B cell (primary cell): ENCODE measurements around the gene MINDY2. TPM values are rescaled to one million over a fixed set of nuclear protein-coding genes. Genes with fewer than 3 reads are reported as not detected.
"Not testable (repeated sequence)": the region's sequence is repeated elsewhere in the genome, so short reads cannot be mapped to it uniquely, and the experiment has no call there.

Experiments
- ATAC-seq: fragments of 200-7000 bp; cut with Tn5 transposase; one replicate; pipeline ENCODE4 v1.10.0; 2021; ENCODE audit warnings: low read depth, mild to moderate bottlenecking, moderate number of reproducible peaks, moderate library complexity
- CTCF ChIA-PET: fragments of 350-600 bp; sonication (Branson Sonifier 250); formaldehyde crosslinking; loops from one replicate; lab custom pipeline; 2021; ENCODE audit warnings: antibody characterized with exemption, inconsistent platforms; lab: Charles Lee
- POLR2A ChIA-PET: fragments of 350-600 bp; sonication (Branson Sonifier 250); formaldehyde crosslinking; loops from one replicate; lab custom pipeline; 2021; ENCODE audit warnings: antibody characterized with exemption; lab: Charles Lee
- DNase-seq: peaks from one replicate; pipeline ENCODE4 v3.0.0; 2013
- H2AFZ ChIP-seq: 2 replicates; pipeline ENCODE4 v1.6.1; 2012; ENCODE audit warnings: mild to moderate bottlenecking, low read depth, low read length; ENCODE audit not compliant: insufficient read depth, poor library complexity, severe bottlenecking
- H3K27ac ChIP-seq, 2 donors: 1 replicate in 1 of 2; 2 replicates in 1 of 2; pipeline ENCODE4 v1.5.1; 2012 to 2013; ENCODE audit warnings: low read length in 2 of 2, mild to moderate bottlenecking in 2 of 2, moderate library complexity in 1 of 2
- H3K27me3 ChIP-seq, 4 experiments: fragments of 200-600 bp in 1 of 4; sonication (generic) in 1 of 4; replicated peaks in 1 of 4; 1 replicate in 2 of 4; 2 replicates in 2 of 4; pipeline versions ENCODE4 v1.6.1 to v1.7.0; 2013 to 2016; ENCODE audit warnings: low read length in 3 of 4, mild to moderate bottlenecking in 2 of 4, mixed read lengths in 1 of 4, moderate library complexity in 1 of 4; ENCODE audit not compliant: insufficient read depth in 4 of 4, control insufficient read depth in 3 of 4; ENCODE audit errors: control extremely low read depth in 1 of 4
- H3K36me3 ChIP-seq, 2 experiments: replicated peaks in 1 of 2; 1 replicate in 1 of 2; 2 replicates in 1 of 2; pipeline versions ENCODE4 v1.6.1 to v1.7.1; 2013; ENCODE audit warnings: low read length in 1 of 2; ENCODE audit not compliant: insufficient read depth in 2 of 2, control insufficient read depth in 1 of 2; ENCODE audit errors: control extremely low read depth in 1 of 2, extremely low read depth in 1 of 2
- H3K4me1 ChIP-seq, 2 donors: fragments of 200-600 bp in 1 of 2; sonication (generic) in 1 of 2; 1 replicate in 1 of 2; 2 replicates in 1 of 2; pipeline versions ENCODE4 v1.5.1 to v1.6.1; 2013 to 2017; ENCODE audit warnings: low read length in 2 of 2; ENCODE audit not compliant: control insufficient read depth in 2 of 2, insufficient read depth in 2 of 2
- H3K4me2 ChIP-seq: replicated peaks from 2 replicates; pipeline ENCODE3; 2012; ENCODE audit warnings: mild to moderate bottlenecking, low read depth, low read length; ENCODE audit not compliant: poor library complexity, severe bottlenecking
- H3K4me3 ChIP-seq, 5 experiments: fragments of 200-600 bp in 1 of 5; sonication (generic) in 1 of 5; 1 replicate in 3 of 5; 2 replicates in 2 of 5; pipeline versions ENCODE4 v1.5.1 to v1.7.0; 2011 to 2016; ENCODE audit warnings: low read length in 4 of 5, mild to moderate bottlenecking in 4 of 5, low read depth in 2 of 5, control low read depth in 1 of 5, moderate library complexity in 1 of 5; ENCODE audit not compliant: insufficient read depth in 1 of 5; ENCODE audit errors: control extremely low read depth in 1 of 5, extremely low read depth in 1 of 5
- H3K79me2 ChIP-seq: fragments of 200-600 bp; sonication (generic); one replicate; pipeline ENCODE4 v1.6.0; 2016; ENCODE audit warnings: low read length; ENCODE audit not compliant: control insufficient read depth, insufficient read depth
- H3K9ac ChIP-seq: fragments of 200-600 bp; sonication (generic); 2 replicates; pipeline ENCODE4 v1.6.1; 2017; ENCODE audit warnings: mild to moderate bottlenecking, low read length, moderate library complexity
- H3K9me3 ChIP-seq, 3 donors: one replicate each; pipeline versions ENCODE4 v1.6.1 to v1.7.1; 2013; ENCODE audit warnings: low read length in 2 of 3; ENCODE audit not compliant: control insufficient read depth in 2 of 3, insufficient read depth in 1 of 3; ENCODE audit errors: control extremely low read depth in 1 of 3
- H4K20me1 ChIP-seq: 2 replicates; pipeline ENCODE4 v1.6.0; 2012; ENCODE audit warnings: mild to moderate bottlenecking, low read length; ENCODE audit not compliant: insufficient read depth, control insufficient read depth, poor library complexity, severe bottlenecking
- H3K27ac Mint-ChIP-seq: one replicate; pipeline ENCODE4 v1.8.0; 2021; ENCODE audit warnings: mixed read lengths
- H3K27me3 Mint-ChIP-seq: one replicate; pipeline ENCODE4 v1.8.0; 2021; ENCODE audit warnings: mixed read lengths
- H3K4me1 Mint-ChIP-seq: one replicate; pipeline ENCODE4 v1.8.0; 2021; ENCODE audit warnings: mixed read lengths
- H3K4me3 Mint-ChIP-seq: one replicate; pipeline ENCODE4 v1.8.0; 2021; ENCODE audit warnings: mixed read lengths
- H3K9me3 Mint-ChIP-seq: one replicate; pipeline ENCODE4 v1.8.0; 2022; ENCODE audit warnings: mixed read lengths; ENCODE audit not compliant: insufficient read depth
- EZH2 ChIP-seq: IDR thresholded peaks from 2 replicates; pipeline ENCODE4 v1.6.1; 2012; ENCODE audit warnings: borderline replicate concordance, low read depth, mild to moderate bottlenecking, moderate library complexity, low read length; ENCODE audit not compliant: insufficient read depth, poor library complexity, severe bottlenecking
- WGBS: methylation state at CpG from one replicate; pipeline ENCODE4 v1.1.5; 2013; ENCODE audit warnings: missing lambda C conversion rate; ENCODE audit not compliant: insufficient coverage; 5-methylcytosine and 5-hydroxymethylcytosine counted together
- intact Hi-C: fragments of 100-400 bp; cut with micrococcal nuclease; formaldehyde crosslinking; loops from one replicate; pipeline ENCODE4 v1.10.0; 2022
- polyA plus RNA-seq: library from polyadenylated mRNA; depleted of rRNA; stranded (reverse); fragments of >200 nt; gene quantifications from 2 replicates; pipeline ENCODE4 v1.2.3, GENCODE V29; 2012
- total RNA-seq, 2 donors: library from RNA; stranded (reverse); fragments of 120-200 nt in 1 of 2; gene quantifications; 1 replicate in 1 of 2; 2 replicates in 1 of 2; pipeline versions ENCODE4 v1.2.3 to v1.2.4, GENCODE V29; 2013 to 2022
- TF ChIP-seq, protein P1 (sequence below): fragments of 200-600 bp; IDR thresholded peaks from one replicate; pipeline ENCODE4 v1.8.0; 2022; ENCODE audit warnings: antibody characterized with exemption, mild to moderate bottlenecking

The MINDY2 gene
- total and polyA plus RNA-seq, 2 donors (not counting 1 experiment from before 2014, with no cell fraction given): 2.3 to 16.6 TPM

DNA sequence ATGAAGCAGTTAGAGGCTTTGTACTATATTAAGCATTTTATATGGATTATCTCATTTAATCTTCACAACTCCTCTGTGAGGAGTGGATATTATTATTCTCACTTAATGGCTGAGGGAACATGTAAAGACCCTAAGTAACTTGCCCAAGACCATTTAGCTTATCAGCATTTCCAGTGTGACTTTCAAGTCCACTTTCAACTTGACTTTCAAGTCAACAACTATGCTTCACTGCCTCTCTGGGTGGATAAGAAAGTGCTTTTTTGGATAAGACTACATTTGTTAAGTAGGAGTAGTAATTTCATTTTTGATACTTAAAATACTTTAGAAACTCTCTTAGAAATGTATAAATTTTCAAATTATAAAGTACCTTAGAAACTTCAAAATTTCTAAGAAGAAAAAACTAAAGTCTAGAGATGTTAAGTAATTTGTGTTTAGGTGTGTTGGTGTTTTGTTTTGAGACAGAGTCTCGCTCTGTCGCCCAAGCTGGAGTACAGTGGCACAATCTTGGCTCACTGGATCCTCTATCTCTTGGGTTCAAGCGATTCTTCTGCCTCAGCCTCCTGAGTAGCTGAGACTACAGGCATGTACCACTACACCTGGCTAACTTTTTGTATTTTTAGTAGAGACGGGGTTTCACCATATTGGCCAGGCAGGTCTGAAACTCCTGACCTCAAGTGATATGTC, 71.8 kb downstream of the MINDY2 start:
- H3K36me3 ChIP-seq: peaks cover 4 to 7% of the 10 kb centered on the region in 2 experiments
- no peak overlapping the region for H3K4me3 ChIP-seq
- no peak overlapping the region for H2AFZ ChIP-seq
- peaks cover 18% of the 10 kb centered on the region for H3K4me1 Mint-ChIP-seq
- DNase-seq: no peak
- H3K4me2 ChIP-seq: no peak overlapping the region
- no peaks in the 10 kb centered on the region for H3K9me3 Mint-ChIP-seq
- 85% methylated on average over 4 of the region's 4 CpGs for WGBS
- no peaks in the 10 kb centered on the region for H4K20me1 ChIP-seq
- H3K27me3 ChIP-seq: no peaks in the 10 kb centered on the region
- H3K27ac ChIP-seq: no peak overlapping the region
- peaks cover 0 to 5% of the 10 kb centered on the region in 2 donors for H3K4me1 ChIP-seq
- intact Hi-C loops: no loop called here
- H3K79me2 ChIP-seq: no peaks in the 10 kb centered on the region
- no peak overlapping the region for H3K9ac ChIP-seq
- ChIA-PET POLR2A (no interaction called here), CTCF (no interaction called here)
- TF ChIP-seq, protein P1, sequence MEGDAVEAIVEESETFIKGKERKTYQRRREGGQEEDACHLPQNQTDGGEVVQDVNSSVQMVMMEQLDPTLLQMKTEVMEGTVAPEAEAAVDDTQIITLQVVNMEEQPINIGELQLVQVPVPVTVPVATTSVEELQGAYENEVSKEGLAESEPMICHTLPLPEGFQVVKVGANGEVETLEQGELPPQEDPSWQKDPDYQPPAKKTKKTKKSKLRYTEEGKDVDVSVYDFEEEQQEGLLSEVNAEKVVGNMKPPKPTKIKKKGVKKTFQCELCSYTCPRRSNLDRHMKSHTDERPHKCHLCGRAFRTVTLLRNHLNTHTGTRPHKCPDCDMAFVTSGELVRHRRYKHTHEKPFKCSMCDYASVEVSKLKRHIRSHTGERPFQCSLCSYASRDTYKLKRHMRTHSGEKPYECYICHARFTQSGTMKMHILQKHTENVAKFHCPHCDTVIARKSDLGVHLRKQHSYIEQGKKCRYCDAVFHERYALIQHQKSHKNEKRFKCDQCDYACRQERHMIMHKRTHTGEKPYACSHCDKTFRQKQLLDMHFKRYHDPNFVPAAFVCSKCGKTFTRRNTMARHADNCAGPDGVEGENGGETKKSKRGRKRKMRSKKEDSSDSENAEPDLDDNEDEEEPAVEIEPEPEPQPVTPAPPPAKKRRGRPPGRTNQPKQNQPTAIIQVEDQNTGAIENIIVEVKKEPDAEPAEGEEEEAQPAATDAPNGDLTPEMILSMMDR: no peak
- TF ChIP-seq EZH2: no peak
- no peak overlapping the region for H3K4me3 Mint-ChIP-seq
- no peak for ATAC-seq
- H3K27me3 Mint-ChIP-seq: no peaks in the 10 kb centered on the region
- no peak overlapping the region for H3K27ac Mint-ChIP-seq
- no peaks in the 10 kb centered on the region for H3K9me3 ChIP-seq

DNA sequence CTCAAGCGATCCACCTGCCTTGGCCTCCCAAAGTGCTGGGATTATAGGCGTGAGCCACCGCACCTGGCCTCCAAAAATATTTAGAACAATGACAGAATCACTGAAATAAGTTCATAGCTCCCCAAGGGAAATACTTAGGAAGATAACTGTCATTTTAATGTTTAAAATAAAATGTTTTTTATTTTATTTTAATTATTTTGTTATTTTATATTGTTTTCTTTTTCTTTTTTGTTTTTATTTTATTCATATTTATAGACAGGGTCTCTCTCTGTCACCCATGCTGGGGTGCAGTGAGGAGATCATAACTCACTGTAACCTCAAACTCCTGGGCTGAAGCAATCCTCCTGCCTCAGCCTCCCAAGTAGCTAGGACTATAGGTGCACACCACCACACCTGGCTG, 80.1 kb downstream of the MINDY2 start:
- H3K4me3 Mint-ChIP-seq, H3K27me3 ChIP-seq, H3K9me3 Mint-ChIP-seq, H3K4me2 ChIP-seq, H4K20me1 ChIP-seq, intact Hi-C loops, ATAC-seq, H3K9me3 ChIP-seq, DNase-seq, H3K9ac ChIP-seq, H3K4me3 ChIP-seq, H3K4me1 Mint-ChIP-seq, H3K27ac Mint-ChIP-seq, H3K79me2 ChIP-seq, H3K4me1 ChIP-seq, POLR2A ChIA-PET, H2AFZ ChIP-seq, H3K27me3 Mint-ChIP-seq, H3K27ac ChIP-seq: not testable (repeated sequence)
- CTCF ChIA-PET: interaction anchor here (1.6 kb wide), 1 partner anchor 11 kb away, joined by 5 read pairs; no protein-coding TSS in a partner anchor
- WGBS: 100% methylated on average over 1 of the region's 3 CpGs
- H3K36me3 ChIP-seq: peaks cover 2 to 17% of the 10 kb centered on the region in 2 experiments
